ENCODE data around the gene LRRC3. TPM values are rescaled to one million over a fixed set of nuclear protein-coding genes. Genes with fewer than 3 reads are reported as not detected.

The LRRC3 gene
- total and polyA plus RNA-seq, 7 donors: 0.08 to 1.1 (median 0.22) TPM

GRCh38 chr21:44466351-44466954, 11.1 kb downstream of the LRRC3 start:
- TF ChIP-seq, protein P1, sequence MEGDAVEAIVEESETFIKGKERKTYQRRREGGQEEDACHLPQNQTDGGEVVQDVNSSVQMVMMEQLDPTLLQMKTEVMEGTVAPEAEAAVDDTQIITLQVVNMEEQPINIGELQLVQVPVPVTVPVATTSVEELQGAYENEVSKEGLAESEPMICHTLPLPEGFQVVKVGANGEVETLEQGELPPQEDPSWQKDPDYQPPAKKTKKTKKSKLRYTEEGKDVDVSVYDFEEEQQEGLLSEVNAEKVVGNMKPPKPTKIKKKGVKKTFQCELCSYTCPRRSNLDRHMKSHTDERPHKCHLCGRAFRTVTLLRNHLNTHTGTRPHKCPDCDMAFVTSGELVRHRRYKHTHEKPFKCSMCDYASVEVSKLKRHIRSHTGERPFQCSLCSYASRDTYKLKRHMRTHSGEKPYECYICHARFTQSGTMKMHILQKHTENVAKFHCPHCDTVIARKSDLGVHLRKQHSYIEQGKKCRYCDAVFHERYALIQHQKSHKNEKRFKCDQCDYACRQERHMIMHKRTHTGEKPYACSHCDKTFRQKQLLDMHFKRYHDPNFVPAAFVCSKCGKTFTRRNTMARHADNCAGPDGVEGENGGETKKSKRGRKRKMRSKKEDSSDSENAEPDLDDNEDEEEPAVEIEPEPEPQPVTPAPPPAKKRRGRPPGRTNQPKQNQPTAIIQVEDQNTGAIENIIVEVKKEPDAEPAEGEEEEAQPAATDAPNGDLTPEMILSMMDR (IDR thresholded peaks at IDR 0.05): no peak
- ATAC-seq: no peak
- H3K27ac ChIP-seq: no peak overlapping the region
- peaks cover 0 to 17% (median 2%) of the 10 kb centered on the region in 3 donors for H3K27me3 ChIP-seq (ENCODE audit: insufficient read depth in 3 of 3, low read length in 2 of 3)
- WGBS, 3 donors: 82 to 86% (median 83%) methylated on average over 16 of the region's 16 CpGs
- no peaks in the 10 kb centered on the region for H3K9me3 ChIP-seq
- intact Hi-C loops (cut with DNase I): no loop called here
- H3K4me1 ChIP-seq: no peaks in the 10 kb centered on the region
- DNase-seq: no peak
- H3K36me3 ChIP-seq (ENCODE audit: insufficient read depth in 1 of 2, low read depth in 1 of 2): no peaks in the 10 kb centered on the region
- no peak overlapping the region for H3K4me3 ChIP-seq

DNA sequence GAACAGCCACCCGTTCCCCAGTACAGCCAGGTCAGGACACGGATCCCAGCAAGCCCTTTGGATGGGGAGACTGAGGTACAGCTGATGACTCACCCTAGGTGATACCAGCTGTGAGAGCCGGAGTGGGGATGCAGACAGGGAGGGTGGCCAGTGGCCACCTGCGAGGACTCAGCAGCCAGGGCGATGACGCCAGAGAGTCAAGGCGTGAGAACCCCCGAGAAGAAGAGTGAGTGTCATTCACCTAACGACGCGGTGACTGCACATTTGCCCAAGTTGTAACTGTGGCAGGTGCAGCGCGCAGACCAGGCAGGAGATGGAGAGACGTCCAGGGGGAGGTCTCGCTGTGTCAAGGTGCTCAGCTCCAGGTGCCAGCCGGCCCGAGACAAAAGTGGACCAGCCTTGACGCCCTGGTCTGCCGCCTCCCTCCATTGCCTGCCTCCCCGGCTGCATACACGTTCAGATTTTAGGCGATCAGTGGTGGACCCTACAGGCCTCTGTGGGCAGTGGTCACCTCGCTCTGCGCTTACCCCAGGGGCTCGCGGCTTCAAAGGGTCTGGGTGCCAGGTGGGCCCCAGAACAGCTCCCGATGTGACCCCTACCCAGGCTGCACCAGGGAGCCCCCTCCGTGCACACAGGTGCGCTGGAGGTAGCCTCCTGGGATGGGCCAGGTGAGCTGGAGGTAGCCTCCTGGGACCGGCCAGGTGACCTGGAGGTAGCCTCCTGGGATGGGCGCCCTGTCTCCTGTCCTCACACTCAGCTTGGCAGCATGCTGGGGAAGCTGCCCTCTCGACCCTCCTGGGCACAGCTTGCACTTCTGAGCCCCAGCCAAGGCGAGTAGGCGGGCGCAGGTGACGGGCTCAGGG, 11.9 kb downstream of the LRRC3 start:
- 91 to 94% (median 91%) methylated on average over 35 to 36 of the region's 36 CpGs for WGBS, 3 donors
- TF ChIP-seq, protein P1 (IDR thresholded peaks at IDR 0.05): no peak

GRCh38 chr21:44467859-44468195, 12.5 kb downstream of the LRRC3 start:
- intact Hi-C loops (cut with DNase I): no loop called here
- WGBS, 3 donors: 89 to 93% (median 90%) methylated on average over 15 of the region's 15 CpGs
- Histone ChIP-seq H3K36me3 (ENCODE audit: insufficient read depth in 1 of 2, low read depth in 1 of 2) (no peaks in the 10 kb centered on the region), H3K4me1 (no peaks in the 10 kb centered on the region), H3K27ac (no peak overlapping the region), H3K4me3 (no peak overlapping the region), H3K9me3 (no peaks in the 10 kb centered on the region), H3K27me3 (ENCODE audit: insufficient read depth in 3 of 3, low read length in 2 of 3) (peaks cover 0 to 19% (median 2%) of the 10 kb centered on the region in 3 donors)
- TF ChIP-seq, protein P1 (IDR thresholded peaks at IDR 0.05): no peak
- ATAC-seq (no peak), DNase-seq (no peak)

More for the DNA sequence above, 11.9 kb downstream of the LRRC3 start:
- no peaks in the 10 kb centered on the region for H3K4me1 ChIP-seq
- DNase-seq (no peak), ATAC-seq (no peak)
- H3K27ac ChIP-seq: no peak overlapping the region
- H3K36me3 ChIP-seq (ENCODE audit: insufficient read depth in 1 of 2, low read depth in 1 of 2): no peaks in the 10 kb centered on the region
- intact Hi-C loops (cut with DNase I): no loop called here
- no peaks in the 10 kb centered on the region for H3K9me3 ChIP-seq
- peaks cover 0 to 18% (median 2%) of the 10 kb centered on the region in 3 donors for H3K27me3 ChIP-seq (ENCODE audit: insufficient read depth in 3 of 3, low read length in 2 of 3)
- H3K4me3 ChIP-seq: no peak overlapping the region

DNA sequence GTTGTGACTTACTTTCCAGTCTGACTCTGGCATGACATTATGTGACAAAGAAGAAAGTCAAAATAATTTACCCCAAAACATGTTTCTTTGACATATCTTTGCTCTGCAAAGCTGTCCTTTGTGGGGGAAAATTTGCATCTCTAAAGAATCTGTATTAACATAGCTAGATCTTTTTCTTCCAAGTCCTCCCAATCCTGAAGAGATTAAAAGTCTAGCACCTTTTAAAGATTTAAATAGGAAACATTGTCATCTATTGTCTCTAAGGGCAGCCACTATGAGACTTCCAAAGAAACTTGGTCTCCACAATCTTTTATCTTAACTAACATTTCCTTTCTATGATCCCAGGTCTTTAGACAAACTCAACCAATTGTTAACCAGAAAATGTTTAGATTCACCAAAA, 16.0 kb downstream of the LRRC3 start:
- ATAC-seq: no peak
- Histone ChIP-seq H3K9me3 (no peaks in the 10 kb centered on the region), H3K4me3 (no peak overlapping the region), H3K27me3 (ENCODE audit: insufficient read depth in 3 of 3, low read length in 2 of 3) (peaks cover 0 to 9% (median 0%) of the 10 kb centered on the region in 3 donors), H3K36me3 (ENCODE audit: insufficient read depth in 1 of 2, low read depth in 1 of 2) (no peaks in the 10 kb centered on the region), H3K4me1 (no peaks in the 10 kb centered on the region), H3K27ac (no peak overlapping the region)
- intact Hi-C loops (cut with DNase I): no loop called here
- DNase-seq: no peak
- TF ChIP-seq, protein P1 (IDR thresholded peaks at IDR 0.05): no peak

Measured in psoas muscle (tissue), 8 donors.